ENCODE data around the gene ABCB9.

GRCh38 chr12:122917507-122918121 lies 48.6 kb downstream of the ABCB9 start:
- TF ChIP-seq RBBP5 (IDR thresholded peaks at IDR 0.05; ENCODE audit: borderline replicate concordance, low read depth, low read length): no peak
- TF ChIP-seq CTCF (IDR thresholded peaks at IDR 0.05; ENCODE audit: control extremely low read depth in 1 of 3, insufficient read depth in 1 of 3, low read depth in 1 of 3, low read length in 3 of 3): no peak
- TF ChIP-seq SP1 (IDR thresholded peaks at IDR 0.05; ENCODE audit: low read depth, low read length): no peak
- TF ChIP-seq GABPA (IDR thresholded peaks at IDR 0.05; ENCODE audit: borderline replicate concordance, insufficient read depth, low read length): no peak
- TF ChIP-seq RAD21 (IDR thresholded peaks at IDR 0.05 in 1 of 2, conservative IDR thresholded peaks at IDR 0.05 in 1 of 2; ENCODE audit: low read depth in 2 of 2, low read length in 2 of 2): no peak
- TF ChIP-seq SAP30 (IDR thresholded peaks at IDR 0.05; ENCODE audit: insufficient read depth, insufficient replicate concordance, low read length): no peak
- no peak for TF ChIP-seq ASH2L (IDR thresholded peaks at IDR 0.05; ENCODE audit: low read length)
- TF ChIP-seq CREB1 (IDR thresholded peaks at IDR 0.05): no peak
- no peak for TF ChIP-seq EGR1 (IDR thresholded peaks at IDR 0.05; ENCODE audit: borderline replicate concordance, low read depth, low read length)
- no peak for TF ChIP-seq POLR2A (IDR thresholded peaks at IDR 0.05; ENCODE audit: control extremely low read depth in 1 of 2, low read depth in 2 of 2, low read length in 2 of 2)
- TF ChIP-seq TCF12 (IDR thresholded peaks at IDR 0.05; ENCODE audit: low read depth, low read length): no peak
- TF ChIP-seq CBX5 (IDR thresholded peaks at IDR 0.05; ENCODE audit: low read depth, low read length): no peak
- TF ChIP-seq POLR2AphosphoS5 (IDR thresholded peaks at IDR 0.05; ENCODE audit: low read depth, low read length): no peak
- no peak for TF ChIP-seq KDM4A (IDR thresholded peaks at IDR 0.05; ENCODE audit: low read depth, low read length, severe bottlenecking)

Data from H1 (cell line).